Upper lobe of left lung (tissue), 4 donors: ENCODE data around the gene CARMIL1.

Source experiments
- CTCF ChIP-seq, 6 experiments: fragments of 450-650 bp in 4 of 6; fragments of 200-600 bp in 2 of 6; sonication (generic) in 2 of 6; IDR thresholded peaks; one replicate each; pipeline ENCODE4 v1.5.1; 2016 to 2019; ENCODE audit warnings: antibody characterized with exemption in 6 of 6
- EP300 ChIP-seq, 4 donors: sonication (generic); formaldehyde crosslinking; IDR thresholded peaks; one replicate each; pipeline ENCODE4 v1.5.1; 2017; ENCODE audit warnings: antibody characterized with exemption in 4 of 4, control low read depth in 2 of 4
- POLR2A ChIP-seq, 4 donors: fragments of 450-650 bp; IDR thresholded peaks; one replicate each; pipeline ENCODE4 v1.5.1; 2016 to 2017; ENCODE audit warnings: antibody characterized with exemption in 4 of 4, mild to moderate bottlenecking in 2 of 4
- POLR2AphosphoS5 ChIP-seq, 2 donors: sonication (generic); formaldehyde crosslinking; IDR thresholded peaks; one replicate each; pipeline ENCODE4 v1.5.1; 2017; ENCODE audit warnings: antibody characterized with exemption in 2 of 2

- TF ChIP-seq POLR2A (IDR thresholded peaks at IDR 0.05) (no peak), EP300 (IDR thresholded peaks at IDR 0.05) (no peak), CTCF (IDR thresholded peaks at IDR 0.05) (no peak), POLR2AphosphoS5 (IDR thresholded peaks at IDR 0.05) (no peak)
Measured at GRCh38 chr6:25384234-25384633, 105.1 kb downstream of the CARMIL1 start.
